Measurements from ENCODE around the gene CELF5. TPM values are rescaled to one million over a fixed set of nuclear protein-coding genes. Genes with fewer than 3 reads are reported as not detected.

Gene CELF5
- total RNA-seq, 1 experiment from 2014 or later = 0.48 TPM

DNA sequence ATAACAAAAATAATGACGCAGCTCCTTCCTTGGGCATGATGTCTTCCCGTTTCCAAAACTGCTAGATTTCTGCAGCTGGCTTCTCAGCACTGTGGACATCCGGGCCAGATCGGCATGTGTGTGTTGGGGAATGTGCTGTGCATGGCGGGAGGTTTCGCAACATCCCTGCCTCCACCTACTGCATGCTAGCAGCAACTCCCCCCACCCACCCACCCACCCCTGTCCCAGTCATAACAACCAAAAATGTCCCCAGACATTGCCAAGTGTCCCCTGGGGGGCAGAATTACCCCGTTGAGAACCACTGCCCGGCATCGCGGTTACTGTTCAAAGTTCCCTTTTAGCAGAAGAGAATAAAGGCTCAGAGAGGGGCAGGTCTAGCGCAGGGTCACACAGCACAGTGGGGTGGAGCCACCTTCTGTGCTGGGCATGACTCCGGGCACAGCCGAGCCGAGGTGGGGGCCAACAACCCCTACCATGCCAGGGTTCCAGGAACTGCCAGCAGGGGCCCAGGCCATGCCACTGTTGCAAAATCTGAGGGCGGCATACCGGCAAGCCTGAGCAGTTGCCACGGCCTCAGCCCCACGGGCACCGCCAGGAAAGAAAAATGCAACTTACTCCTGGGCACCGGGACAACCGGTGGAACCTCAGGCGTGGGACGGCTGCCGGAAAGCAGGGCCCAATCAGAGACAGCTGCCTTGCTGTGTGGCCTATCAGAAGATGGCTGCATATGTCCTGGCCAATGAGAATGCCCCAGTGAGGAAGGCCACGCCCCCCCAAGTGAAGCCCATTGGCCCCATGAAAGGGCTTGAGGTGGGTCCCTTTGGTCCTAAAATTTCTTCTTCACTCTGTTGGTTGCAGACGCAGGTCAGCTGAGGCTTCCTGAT lies 119.4 kb downstream of the CELF5 start:
- Histone ChIP-seq H2AFZ (peak overlapping the region; percentile 69; the same call in 1 of the 2 replicates), H3K27me3 (ENCODE audit: insufficient read depth, low read depth) (no peaks in the 10 kb centered on the region), H4K20me1 (ENCODE audit: insufficient read depth) (no peaks in the 10 kb centered on the region), H3K4me2 (peak overlapping the region; percentile 67), H3K4me3 (peak overlapping the region; percentile 50; the same call in 1 of the 2 replicates), H3K79me2 (ENCODE audit: low read depth) (no peaks in the 10 kb centered on the region), H3K27ac (no peak overlapping the region), H3K9me3 (ENCODE audit: insufficient read depth, low read depth) (no peaks in the 10 kb centered on the region), H3K4me1 (replicated peaks; ENCODE audit: insufficient read depth) (no peaks in the 10 kb centered on the region), H3K9me2 (ENCODE audit: insufficient read depth) (no peaks in the 10 kb centered on the region), H3F3A (ENCODE audit: insufficient read depth, low read depth) (peaks cover 5% of the 10 kb centered on the region; the same call in 1 of the 2 replicates), H3K36me3 (ENCODE audit: low read depth) (no peaks in the 10 kb centered on the region)
- CTCF ChIA-PET = no interaction called here
- TF ChIP-seq EZH2 (IDR thresholded peaks at IDR 0.05; ENCODE audit: low read depth) = no peak
- TF ChIP-seq, protein P1, sequence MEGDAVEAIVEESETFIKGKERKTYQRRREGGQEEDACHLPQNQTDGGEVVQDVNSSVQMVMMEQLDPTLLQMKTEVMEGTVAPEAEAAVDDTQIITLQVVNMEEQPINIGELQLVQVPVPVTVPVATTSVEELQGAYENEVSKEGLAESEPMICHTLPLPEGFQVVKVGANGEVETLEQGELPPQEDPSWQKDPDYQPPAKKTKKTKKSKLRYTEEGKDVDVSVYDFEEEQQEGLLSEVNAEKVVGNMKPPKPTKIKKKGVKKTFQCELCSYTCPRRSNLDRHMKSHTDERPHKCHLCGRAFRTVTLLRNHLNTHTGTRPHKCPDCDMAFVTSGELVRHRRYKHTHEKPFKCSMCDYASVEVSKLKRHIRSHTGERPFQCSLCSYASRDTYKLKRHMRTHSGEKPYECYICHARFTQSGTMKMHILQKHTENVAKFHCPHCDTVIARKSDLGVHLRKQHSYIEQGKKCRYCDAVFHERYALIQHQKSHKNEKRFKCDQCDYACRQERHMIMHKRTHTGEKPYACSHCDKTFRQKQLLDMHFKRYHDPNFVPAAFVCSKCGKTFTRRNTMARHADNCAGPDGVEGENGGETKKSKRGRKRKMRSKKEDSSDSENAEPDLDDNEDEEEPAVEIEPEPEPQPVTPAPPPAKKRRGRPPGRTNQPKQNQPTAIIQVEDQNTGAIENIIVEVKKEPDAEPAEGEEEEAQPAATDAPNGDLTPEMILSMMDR (conservative IDR thresholded peaks at IDR 0.05) = no peak
- intact Hi-C loops (cut with micrococcal nuclease; ENCODE audit: unreplicated experiment) = no loop called here
- no TSS peak for BruUV-seq (replicated peaks)
- DNase-seq = peak; percentile 64 to 72
- POLR2A ChIA-PET (ENCODE audit: unreplicated experiment) = no interaction called here

DNA sequence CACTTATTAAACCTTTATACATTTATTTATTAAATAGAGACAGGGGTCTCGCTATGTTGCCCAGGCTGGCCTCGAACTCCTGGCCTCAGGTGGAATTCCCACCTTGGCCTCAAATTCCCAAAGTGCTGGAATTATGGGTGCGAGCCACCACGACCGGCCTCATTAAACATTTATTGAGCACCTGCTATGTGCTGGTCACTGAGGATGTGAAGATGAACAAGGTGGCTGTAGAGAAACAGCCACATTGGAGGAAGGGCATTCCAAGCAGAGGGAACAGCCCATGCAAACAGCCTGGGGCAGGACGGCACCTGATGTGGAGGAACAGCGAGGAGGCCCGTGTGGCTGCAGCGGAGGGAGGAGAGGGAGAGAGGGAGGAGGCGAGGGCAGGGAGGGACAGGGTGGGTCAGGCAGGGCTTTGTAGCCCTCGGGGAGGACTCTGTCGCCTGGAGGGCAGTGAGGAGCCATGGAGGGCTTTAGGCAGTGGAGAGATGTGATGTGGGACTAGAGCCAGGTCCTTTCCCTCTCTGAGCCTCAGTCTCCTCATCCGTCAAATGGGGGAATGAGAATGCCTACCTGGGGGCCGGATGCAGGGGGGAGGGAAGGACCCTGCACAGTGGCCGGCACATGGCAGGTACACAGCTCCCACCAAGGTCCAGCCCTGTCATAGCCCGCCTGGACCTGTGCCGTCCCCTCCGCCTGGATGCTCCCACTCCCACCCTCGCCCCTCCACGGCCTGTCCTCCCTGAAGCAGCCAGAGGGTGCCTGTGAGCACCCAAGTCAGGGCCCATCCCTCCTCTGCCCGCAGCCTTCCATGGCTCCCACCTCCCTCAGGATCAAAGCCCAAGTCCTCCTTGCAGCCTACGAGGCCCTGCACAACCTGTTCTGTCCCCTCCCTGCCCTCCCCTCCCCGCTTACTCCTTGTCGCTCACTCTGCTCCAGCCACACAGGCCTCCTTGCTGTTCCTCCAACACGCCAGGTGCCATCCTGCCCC lies 120.4 kb downstream of the CELF5 start:
- BruUV-seq (replicated peaks) = no TSS peak
- no peak for TF ChIP-seq EZH2 (IDR thresholded peaks at IDR 0.05; ENCODE audit: low read depth)
- TF ChIP-seq, protein P1 (conservative IDR thresholded peaks at IDR 0.05) = no peak
- no peaks in the 10 kb centered on the region for H3K4me1 ChIP-seq (replicated peaks; ENCODE audit: insufficient read depth)
- H3K27ac ChIP-seq = no peak overlapping the region
- H3K9me3 ChIP-seq (ENCODE audit: insufficient read depth, low read depth) = no peaks in the 10 kb centered on the region
- ChIA-PET POLR2A (ENCODE audit: unreplicated experiment) (no interaction called here), CTCF (no interaction called here)
- DNase-seq = no peak
- H3F3A ChIP-seq (ENCODE audit: insufficient read depth, low read depth) = peaks cover 5% of the 10 kb centered on the region; the same call in 1 of the 2 replicates
- no peak overlapping the region for H3K4me3 ChIP-seq
- no peaks in the 10 kb centered on the region for H3K27me3 ChIP-seq (ENCODE audit: insufficient read depth, low read depth)
- H3K79me2 ChIP-seq (ENCODE audit: low read depth) = no peaks in the 10 kb centered on the region
- H4K20me1 ChIP-seq (ENCODE audit: insufficient read depth) = no peaks in the 10 kb centered on the region
- intact Hi-C loops (cut with micrococcal nuclease; ENCODE audit: unreplicated experiment) = no loop called here
- H2AFZ ChIP-seq = no peak overlapping the region
- H3K9me2 ChIP-seq (ENCODE audit: insufficient read depth) = no peaks in the 10 kb centered on the region
- peak overlapping the region; percentile 67; the same call in 1 of the 2 replicates for H3K4me2 ChIP-seq
- H3K36me3 ChIP-seq (ENCODE audit: low read depth) = no peaks in the 10 kb centered on the region

DNA sequence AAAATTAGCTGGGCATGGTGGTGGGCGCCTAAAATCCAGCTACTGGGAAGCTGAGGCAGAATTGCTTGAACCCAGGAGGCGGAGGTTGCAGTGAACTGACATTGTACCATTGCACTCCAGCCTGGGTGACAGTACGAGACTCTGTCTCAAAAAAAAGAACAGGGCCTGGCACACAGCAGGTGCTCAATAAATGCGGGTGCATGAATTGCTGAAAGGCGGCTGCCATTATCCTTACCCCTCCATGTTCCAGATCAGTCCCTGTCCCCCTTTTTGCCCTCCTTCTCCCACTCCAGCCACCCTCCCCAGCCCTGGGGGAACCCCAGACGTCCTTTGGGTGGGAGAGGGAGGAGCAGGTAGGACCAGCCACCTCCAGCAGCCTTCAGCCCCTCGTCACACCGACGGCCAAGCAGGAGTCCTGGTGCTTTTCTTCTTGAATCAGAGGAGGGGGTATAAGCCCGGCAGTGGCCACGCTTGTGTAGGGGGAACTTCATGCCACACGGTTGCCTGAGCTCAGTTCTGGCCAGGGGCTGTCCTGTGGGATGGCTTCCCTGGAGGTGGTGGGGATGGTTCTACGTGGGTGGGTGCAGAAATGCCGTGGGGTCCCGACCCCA lies 121.5 kb downstream of the CELF5 start:
- H2AFZ ChIP-seq = no peak overlapping the region
- H3K27ac ChIP-seq = no peak overlapping the region
- no TSS peak for BruUV-seq (replicated peaks)
- no peak for DNase-seq
- no peaks in the 10 kb centered on the region for H3K79me2 ChIP-seq (ENCODE audit: low read depth)
- H3K9me3 ChIP-seq (ENCODE audit: insufficient read depth, low read depth) = no peaks in the 10 kb centered on the region
- H4K20me1 ChIP-seq (ENCODE audit: insufficient read depth) = no peaks in the 10 kb centered on the region
- intact Hi-C loops (cut with micrococcal nuclease; ENCODE audit: unreplicated experiment) = no loop called here
- H3K4me1 ChIP-seq (replicated peaks; ENCODE audit: insufficient read depth) = no peaks in the 10 kb centered on the region
- H3F3A ChIP-seq (ENCODE audit: insufficient read depth, low read depth) = peaks cover 5% of the 10 kb centered on the region; the same call in 1 of the 2 replicates
- POLR2A ChIA-PET (ENCODE audit: unreplicated experiment) = no interaction called here
- H3K4me3 ChIP-seq = no peak overlapping the region
- H3K36me3 ChIP-seq (ENCODE audit: low read depth) = no peaks in the 10 kb centered on the region
- no peaks in the 10 kb centered on the region for H3K27me3 ChIP-seq (ENCODE audit: insufficient read depth, low read depth)
- no peaks in the 10 kb centered on the region for H3K9me2 ChIP-seq (ENCODE audit: insufficient read depth)
- no peak for TF ChIP-seq EZH2 (IDR thresholded peaks at IDR 0.05; ENCODE audit: low read depth)
- TF ChIP-seq, protein P1 (conservative IDR thresholded peaks at IDR 0.05) = no peak
- no peak overlapping the region for H3K4me2 ChIP-seq
- CTCF ChIA-PET = no interaction called here

Data from PC-9 (cell line).